ENCODE measurements around the gene TNFRSF12A.

The TNFRSF12A gene

DNA sequence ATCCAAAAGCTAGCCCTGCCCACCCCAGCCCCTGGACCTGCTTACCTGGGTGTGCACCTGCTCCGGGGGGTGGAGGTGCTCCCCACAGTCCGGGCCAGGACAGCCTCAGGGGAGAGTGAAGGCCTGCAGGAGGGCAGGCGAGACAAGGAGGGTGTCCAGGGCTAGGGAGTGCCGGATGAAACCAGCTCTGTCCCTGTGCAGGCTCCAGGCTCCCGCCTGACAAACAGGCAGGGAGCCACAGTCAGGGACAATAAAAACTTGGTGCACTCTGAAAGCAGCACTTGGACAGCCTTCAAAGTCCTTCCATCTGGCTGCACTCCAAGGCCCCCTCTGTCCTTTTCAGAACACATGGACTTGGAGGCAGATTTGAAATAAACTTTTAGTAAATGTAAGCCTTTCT lies 47.1 kb upstream of the TNFRSF12A start (continued):
- TF ChIP-seq, protein P1, sequence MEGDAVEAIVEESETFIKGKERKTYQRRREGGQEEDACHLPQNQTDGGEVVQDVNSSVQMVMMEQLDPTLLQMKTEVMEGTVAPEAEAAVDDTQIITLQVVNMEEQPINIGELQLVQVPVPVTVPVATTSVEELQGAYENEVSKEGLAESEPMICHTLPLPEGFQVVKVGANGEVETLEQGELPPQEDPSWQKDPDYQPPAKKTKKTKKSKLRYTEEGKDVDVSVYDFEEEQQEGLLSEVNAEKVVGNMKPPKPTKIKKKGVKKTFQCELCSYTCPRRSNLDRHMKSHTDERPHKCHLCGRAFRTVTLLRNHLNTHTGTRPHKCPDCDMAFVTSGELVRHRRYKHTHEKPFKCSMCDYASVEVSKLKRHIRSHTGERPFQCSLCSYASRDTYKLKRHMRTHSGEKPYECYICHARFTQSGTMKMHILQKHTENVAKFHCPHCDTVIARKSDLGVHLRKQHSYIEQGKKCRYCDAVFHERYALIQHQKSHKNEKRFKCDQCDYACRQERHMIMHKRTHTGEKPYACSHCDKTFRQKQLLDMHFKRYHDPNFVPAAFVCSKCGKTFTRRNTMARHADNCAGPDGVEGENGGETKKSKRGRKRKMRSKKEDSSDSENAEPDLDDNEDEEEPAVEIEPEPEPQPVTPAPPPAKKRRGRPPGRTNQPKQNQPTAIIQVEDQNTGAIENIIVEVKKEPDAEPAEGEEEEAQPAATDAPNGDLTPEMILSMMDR (tag by site-specific recombination; IDR thresholded peaks at IDR 0.05), result no peak
- peak; percentile 76 for TF ChIP-seq ZNF600 (tag by site-specific recombination; IDR thresholded peaks at IDR 0.05)
- TF ChIP-seq, protein P2, sequence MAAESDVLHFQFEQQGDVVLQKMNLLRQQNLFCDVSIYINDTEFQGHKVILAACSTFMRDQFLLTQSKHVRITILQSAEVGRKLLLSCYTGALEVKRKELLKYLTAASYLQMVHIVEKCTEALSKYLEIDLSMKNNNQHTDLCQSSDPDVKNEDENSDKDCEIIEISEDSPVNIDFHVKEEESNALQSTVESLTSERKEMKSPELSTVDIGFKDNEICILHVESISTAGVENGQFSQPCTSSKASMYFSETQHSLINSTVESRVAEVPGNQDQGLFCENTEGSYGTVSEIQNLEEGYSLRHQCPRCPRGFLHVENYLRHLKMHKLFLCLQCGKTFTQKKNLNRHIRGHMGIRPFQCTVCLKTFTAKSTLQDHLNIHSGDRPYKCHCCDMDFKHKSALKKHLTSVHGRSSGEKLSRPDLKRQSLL (tag by site-specific recombination; IDR thresholded peaks at IDR 0.05), result 0 out of 2 replicates have a peak, but pooled peaks have one; percentile 30
- TF ChIP-seq REST (tag by site-specific recombination; IDR thresholded peaks at IDR 0.05), result peak; percentile 38; the same call in 1 of the 2 replicates
- 0 out of 2 replicates have a peak, but pooled peaks have one; percentile 18 for TF ChIP-seq FEZF1 (tag by site-specific recombination; IDR thresholded peaks at IDR 0.05)
- no peak for TF ChIP-seq ZNF707 (tag by site-specific recombination; IDR thresholded peaks at IDR 0.05)
- peak; percentile 65; the same call in 1 of the 2 replicates for TF ChIP-seq IKZF3 (tag by site-specific recombination; IDR thresholded peaks at IDR 0.05)
- peak; percentile 39 for TF ChIP-seq PATZ1 (tag by site-specific recombination; IDR thresholded peaks at IDR 0.05)
- no peak for TF ChIP-seq ZNF777 (tag by site-specific recombination; IDR thresholded peaks at IDR 0.05; ENCODE audit: borderline replicate concordance)
- TF ChIP-seq, protein P3, sequence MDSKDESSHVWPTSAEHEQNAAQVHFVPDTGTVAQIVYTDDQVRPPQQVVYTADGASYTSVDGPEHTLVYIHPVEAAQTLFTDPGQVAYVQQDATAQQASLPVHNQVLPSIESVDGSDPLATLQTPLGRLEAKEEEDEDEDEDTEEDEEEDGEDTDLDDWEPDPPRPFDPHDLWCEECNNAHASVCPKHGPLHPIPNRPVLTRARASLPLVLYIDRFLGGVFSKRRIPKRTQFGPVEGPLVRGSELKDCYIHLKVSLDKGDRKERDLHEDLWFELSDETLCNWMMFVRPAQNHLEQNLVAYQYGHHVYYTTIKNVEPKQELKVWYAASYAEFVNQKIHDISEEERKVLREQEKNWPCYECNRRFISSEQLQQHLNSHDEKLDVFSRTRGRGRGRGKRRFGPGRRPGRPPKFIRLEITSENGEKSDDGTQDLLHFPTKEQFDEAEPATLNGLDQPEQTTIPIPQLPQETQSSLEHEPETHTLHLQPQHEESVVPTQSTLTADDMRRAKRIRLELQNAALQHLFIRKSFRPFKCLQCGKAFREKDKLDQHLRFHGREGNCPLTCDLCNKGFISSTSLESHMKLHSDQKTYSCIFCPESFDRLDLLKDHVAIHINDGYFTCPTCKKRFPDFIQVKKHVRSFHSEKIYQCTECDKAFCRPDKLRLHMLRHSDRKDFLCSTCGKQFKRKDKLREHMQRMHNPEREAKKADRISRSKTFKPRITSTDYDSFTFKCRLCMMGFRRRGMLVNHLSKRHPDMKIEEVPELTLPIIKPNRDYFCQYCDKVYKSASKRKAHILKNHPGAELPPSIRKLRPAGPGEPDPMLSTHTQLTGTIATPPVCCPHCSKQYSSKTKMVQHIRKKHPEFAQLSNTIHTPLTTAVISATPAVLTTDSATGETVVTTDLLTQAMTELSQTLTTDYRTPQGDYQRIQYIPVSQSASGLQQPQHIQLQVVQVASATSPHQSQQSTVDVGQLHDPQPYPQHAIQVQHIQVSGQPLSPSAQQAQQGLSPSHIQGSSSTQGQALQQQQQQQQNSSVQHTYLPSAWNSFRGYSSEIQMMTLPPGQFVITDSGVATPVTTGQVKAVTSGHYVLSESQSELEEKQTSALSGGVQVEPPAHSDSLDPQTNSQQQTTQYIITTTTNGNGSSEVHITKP (tag by site-specific recombination; IDR thresholded peaks at IDR 0.05), result peak; percentile 59; the same call in 1 of the 2 replicates
- TF ChIP-seq ZEB2 (tag by site-specific recombination; IDR thresholded peaks at IDR 0.05), result peak; percentile 41; the same call in 1 of the 2 replicates
- TF ChIP-seq ZSCAN30 (tag by site-specific recombination; IDR thresholded peaks at IDR 0.05), result peak; percentile 95
- no peak for TF ChIP-seq ZNF391 (tag by site-specific recombination; IDR thresholded peaks at IDR 0.05; ENCODE audit: borderline replicate concordance, low read depth)
- TF ChIP-seq GLIS2 (tag by site-specific recombination; IDR thresholded peaks at IDR 0.05), result 0 out of 2 replicates have a peak, but pooled peaks have one; percentile 26
